GM21423 (cell line): ENCODE results near the gene TDRD6.
"Not testable (repeated sequence)": the region's sequence is repeated elsewhere in the genome, so short reads cannot be mapped to it uniquely, and the experiment has no call there.

Experiments used
- ATAC-seq: cut with Tn5 transposase; IDR thresholded peaks from one replicate; pipeline ENCODE4 v1.9.1; 2021; ENCODE audit warnings: mild to moderate bottlenecking, moderate library complexity; ENCODE audit not compliant: unreplicated experiment

TDRD6 gene

GRCh38 chr6:46687619-46688097, at the start of gene TDRD6:
TSS of gene TDRD6 (plus strand) at chr6:46687885. CDS start at chr6:46688129, 244 bp downstream.
- ATAC-seq: no peak

- no peak for ATAC-seq
These were observed 49.8 kb upstream of the TDRD6 start for GRCh38 chr6:46637933-46638332.

GRCh38 chr6:46638650-46639049, 49.0 kb upstream of the TDRD6 start:
- ATAC-seq: no peak

- ATAC-seq: no peak
These were observed 44.5 kb upstream of the TDRD6 start for GRCh38 chr6:46642928-46643751.

- no peak for ATAC-seq
These were observed 42.4 kb upstream of the TDRD6 start for GRCh38 chr6:46645265-46645664.

GRCh38 chr6:46648108-46648507, 39.6 kb upstream of the TDRD6 start:
- ATAC-seq: not testable (repeated sequence)

- ATAC-seq: no peak
These were observed 38.7 kb upstream of the TDRD6 start for GRCh38 chr6:46648869-46649492.

- ATAC-seq: no peak
These were observed 36.7 kb upstream of the TDRD6 start for GRCh38 chr6:46651006-46651405.

- no peak for ATAC-seq
These were observed 35.9 kb upstream of the TDRD6 start for GRCh38 chr6:46651816-46652215.

- ATAC-seq: no peak
These were observed 35.5 kb upstream of the TDRD6 start for GRCh38 chr6:46652232-46652602.

- peak; percentile 100 for ATAC-seq
These were observed 34.9 kb upstream of the TDRD6 start, which contains the start of the genes CYP39A1 and SLC25A27 for GRCh38 chr6:46652603-46653438. TSS of gene CYP39A1 (minus strand) at chr6:46652818. CDS start at chr6:46652582, 236 bp downstream. TSS of gene SLC25A27 (plus strand) at chr6:46652975. CDS start at chr6:46653193, 218 bp downstream.

- no peak for ATAC-seq
These were observed 34.1 kb upstream of the TDRD6 start for GRCh38 chr6:46653439-46654195.

GRCh38 chr6:46655803-46656202, 31.9 kb upstream of the TDRD6 start:
- ATAC-seq: no peak

GRCh38 chr6:46657642-46658041, 30.0 kb upstream of the TDRD6 start:
- no peak for ATAC-seq

- ATAC-seq: no peak
These were observed 26.2 kb upstream of the TDRD6 start for GRCh38 chr6:46661483-46661882.

GRCh38 chr6:46667377-46667776, 20.3 kb upstream of the TDRD6 start:
- no peak for ATAC-seq

- ATAC-seq: no peak
These were observed 13.3 kb upstream of the TDRD6 start for GRCh38 chr6:46674410-46674809.

- no peak for ATAC-seq
These were observed 10.9 kb upstream of the TDRD6 start for GRCh38 chr6:46676604-46677313.

- no peak for ATAC-seq
These were observed 10.4 kb upstream of the TDRD6 start for GRCh38 chr6:46677314-46677654.

- no peak for ATAC-seq
These were observed 2.9 kb upstream of the TDRD6 start for GRCh38 chr6:46684771-46685170.
